GM12873 (cell line): Measurements from ENCODE around the gene MAP3K20.

Source experiments
- TF ChIP-seq, protein P1 (sequence below): IDR thresholded peaks from 2 replicates; pipeline ENCODE4 v1.5.1; 2012; ENCODE audit warnings: low read depth, mild to moderate bottlenecking, moderate library complexity, low read length, control low read depth; ENCODE audit not compliant: insufficient read depth; ENCODE audit errors: missing control alignments

MAP3K20 gene

DNA sequence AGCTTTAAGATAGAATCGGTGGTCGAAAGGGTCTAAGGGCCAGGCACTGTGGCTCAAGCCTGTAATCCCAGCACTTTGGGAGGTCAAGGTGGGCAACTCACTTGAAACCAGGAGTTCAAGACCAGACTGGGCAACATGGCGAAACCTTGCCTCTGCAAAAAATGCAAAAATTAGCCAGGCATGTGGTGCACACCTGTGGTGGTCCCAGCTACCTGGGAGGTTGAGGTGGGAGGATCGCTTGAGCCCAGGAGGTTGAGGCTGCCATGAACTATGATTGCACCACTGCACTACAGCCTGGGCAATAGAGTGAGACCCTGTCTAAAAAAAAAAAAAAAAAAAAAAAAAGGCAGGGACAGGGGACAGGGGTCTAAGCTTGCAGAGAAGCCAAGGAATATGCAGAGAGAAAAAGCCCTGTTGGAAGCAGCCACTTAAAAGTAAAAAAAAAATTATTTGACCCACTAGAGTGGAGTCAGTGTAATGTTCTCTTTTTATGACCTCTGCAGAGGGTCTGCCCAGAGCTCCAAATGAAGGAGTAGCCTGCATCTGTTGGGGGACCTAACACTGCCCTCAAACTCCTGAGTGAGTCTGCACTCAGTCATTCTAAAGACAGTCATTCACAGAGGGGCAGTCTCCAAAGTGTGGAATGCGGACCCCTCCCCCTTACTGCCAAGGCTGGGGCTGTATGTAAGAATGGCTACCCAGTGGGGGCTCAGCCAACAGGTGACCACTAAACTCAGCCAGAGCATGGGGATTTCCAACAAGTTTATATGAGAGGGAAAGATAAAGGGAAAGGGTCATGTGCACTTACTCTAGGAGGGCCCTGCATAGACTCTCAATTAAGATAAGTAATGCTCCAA is 160.5 kb downstream of the MAP3K20 start:
- TF ChIP-seq, protein P1, sequence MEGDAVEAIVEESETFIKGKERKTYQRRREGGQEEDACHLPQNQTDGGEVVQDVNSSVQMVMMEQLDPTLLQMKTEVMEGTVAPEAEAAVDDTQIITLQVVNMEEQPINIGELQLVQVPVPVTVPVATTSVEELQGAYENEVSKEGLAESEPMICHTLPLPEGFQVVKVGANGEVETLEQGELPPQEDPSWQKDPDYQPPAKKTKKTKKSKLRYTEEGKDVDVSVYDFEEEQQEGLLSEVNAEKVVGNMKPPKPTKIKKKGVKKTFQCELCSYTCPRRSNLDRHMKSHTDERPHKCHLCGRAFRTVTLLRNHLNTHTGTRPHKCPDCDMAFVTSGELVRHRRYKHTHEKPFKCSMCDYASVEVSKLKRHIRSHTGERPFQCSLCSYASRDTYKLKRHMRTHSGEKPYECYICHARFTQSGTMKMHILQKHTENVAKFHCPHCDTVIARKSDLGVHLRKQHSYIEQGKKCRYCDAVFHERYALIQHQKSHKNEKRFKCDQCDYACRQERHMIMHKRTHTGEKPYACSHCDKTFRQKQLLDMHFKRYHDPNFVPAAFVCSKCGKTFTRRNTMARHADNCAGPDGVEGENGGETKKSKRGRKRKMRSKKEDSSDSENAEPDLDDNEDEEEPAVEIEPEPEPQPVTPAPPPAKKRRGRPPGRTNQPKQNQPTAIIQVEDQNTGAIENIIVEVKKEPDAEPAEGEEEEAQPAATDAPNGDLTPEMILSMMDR = no peak

DNA sequence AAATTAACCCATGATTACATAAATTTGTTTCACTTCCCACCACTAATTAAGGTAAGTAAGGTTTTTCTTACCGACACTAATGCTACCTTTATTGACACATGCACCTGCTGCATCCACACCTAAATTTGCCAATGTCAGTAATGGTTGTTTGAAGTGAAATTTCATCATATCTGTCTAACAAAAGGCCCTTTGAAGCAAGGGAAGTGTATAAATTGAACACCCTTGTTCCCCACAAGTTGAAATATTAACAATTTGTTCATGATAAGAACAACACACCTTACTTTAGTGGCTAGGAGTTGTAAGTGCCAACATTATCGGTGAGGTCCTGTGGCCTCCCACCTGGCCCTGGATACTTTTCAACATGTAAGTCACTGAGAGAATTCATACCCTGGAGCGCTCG is 162.7 kb downstream of the MAP3K20 start:
- TF ChIP-seq, protein P1 = no peak

DNA sequence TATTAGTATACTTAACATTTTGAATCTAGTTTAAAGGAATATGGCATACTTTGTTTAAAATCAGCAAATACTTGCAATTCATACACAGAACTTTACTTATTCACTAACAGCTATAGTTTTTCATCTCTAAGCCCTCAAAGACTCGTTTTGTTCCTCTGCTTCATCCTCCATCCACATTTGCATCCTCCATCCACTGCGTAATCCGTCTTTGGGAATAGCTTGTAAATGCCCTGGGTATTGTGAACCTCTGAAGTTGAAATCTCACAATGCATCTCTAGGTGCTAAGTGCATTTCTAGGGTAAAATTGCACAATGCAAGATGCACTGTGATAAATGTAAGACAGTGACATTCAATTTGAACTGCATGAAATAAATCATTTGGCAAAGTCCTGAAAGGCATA is 163.2 kb downstream of the MAP3K20 start:
- TF ChIP-seq, protein P1 = no peak

DNA sequence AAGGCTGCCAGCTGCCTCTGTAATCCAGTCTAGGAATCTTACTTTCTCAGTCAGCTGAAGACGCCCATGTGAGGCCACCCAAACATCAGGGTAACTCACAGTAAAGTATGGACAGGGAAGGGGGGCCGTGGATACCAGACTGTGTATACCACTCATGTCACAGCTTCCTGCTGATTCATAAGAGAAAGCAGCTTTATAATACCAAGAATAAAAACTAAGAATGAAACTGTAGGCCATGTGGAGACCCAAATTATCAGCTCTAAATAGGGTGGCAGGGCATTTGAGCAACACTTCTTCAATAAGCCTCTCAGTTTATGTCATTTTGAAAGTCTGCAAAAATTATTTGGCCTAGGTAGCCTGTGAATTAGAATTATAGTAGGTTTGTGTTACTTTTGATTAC is 164.0 kb downstream of the MAP3K20 start:
- TF ChIP-seq, protein P1 = no peak

DNA sequence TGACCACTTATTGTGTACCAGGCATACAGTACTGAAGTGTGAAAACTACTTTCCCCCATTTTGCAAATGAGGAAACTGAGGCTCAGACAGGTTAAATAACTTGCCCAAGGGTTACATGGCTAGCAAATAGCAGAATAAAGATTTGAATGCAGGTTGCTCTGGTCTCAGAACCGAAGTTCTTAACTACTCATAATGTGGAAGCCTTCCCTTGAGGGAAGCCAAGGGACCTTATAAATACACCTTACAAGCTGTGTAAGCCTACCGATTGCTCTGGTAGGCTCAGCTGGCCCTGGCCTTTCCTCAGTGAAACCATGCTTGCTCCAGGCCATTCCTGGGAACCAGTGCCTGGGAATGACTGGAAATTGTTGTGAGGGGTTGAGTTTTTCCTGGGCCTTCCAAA is 164.4 kb downstream of the MAP3K20 start:
- TF ChIP-seq, protein P1 = no peak

DNA sequence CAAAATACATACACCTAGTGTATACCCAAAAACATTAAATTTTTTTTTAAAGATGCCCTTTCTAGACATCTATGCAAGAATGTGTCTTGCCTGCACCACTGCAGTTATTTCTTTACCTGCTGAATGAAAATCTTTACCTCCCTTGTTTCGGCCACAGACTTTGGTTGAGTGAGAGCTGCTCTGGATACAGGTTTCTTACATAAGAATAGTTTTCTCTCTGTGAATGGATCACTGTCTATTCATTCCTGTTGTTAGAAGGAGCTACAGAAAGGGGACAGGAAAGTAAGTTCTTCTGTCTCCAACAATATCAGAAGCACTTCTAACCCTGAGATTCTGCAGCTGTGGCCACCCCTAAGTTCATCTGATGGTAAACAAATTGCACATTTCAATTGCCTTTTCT is 166.0 kb downstream of the MAP3K20 start:
- TF ChIP-seq, protein P1 = no peak

DNA sequence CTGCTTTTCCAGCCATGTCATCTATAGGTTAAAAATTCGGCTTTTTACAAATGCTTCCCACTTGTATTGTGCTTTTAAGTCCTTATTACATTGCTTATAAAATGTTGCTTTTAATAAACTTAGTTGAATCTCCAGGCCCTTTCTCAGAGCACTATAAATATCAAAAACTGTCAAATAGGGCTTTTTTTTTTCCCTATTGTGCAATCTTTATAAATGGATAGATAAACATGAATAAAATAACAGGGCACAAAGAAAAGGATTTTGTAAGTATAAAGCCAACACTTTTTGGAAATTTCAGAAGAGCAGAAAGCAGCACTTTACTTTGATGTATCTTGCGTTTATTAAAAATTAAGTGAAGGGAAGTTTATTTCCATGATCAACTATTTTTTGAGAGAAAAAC is 171.5 kb downstream of the MAP3K20 start:
- TF ChIP-seq, protein P1 = no peak
